Measurements from ENCODE around the gene ABCA4. TPM values are rescaled to one million over a fixed set of nuclear protein-coding genes. Genes with fewer than 3 reads are reported as not detected.

ABCA4 gene
- total and polyA plus RNA-seq, 2 experiments from 2014 or later, result 0.53 to 1.4 TPM

DNA sequence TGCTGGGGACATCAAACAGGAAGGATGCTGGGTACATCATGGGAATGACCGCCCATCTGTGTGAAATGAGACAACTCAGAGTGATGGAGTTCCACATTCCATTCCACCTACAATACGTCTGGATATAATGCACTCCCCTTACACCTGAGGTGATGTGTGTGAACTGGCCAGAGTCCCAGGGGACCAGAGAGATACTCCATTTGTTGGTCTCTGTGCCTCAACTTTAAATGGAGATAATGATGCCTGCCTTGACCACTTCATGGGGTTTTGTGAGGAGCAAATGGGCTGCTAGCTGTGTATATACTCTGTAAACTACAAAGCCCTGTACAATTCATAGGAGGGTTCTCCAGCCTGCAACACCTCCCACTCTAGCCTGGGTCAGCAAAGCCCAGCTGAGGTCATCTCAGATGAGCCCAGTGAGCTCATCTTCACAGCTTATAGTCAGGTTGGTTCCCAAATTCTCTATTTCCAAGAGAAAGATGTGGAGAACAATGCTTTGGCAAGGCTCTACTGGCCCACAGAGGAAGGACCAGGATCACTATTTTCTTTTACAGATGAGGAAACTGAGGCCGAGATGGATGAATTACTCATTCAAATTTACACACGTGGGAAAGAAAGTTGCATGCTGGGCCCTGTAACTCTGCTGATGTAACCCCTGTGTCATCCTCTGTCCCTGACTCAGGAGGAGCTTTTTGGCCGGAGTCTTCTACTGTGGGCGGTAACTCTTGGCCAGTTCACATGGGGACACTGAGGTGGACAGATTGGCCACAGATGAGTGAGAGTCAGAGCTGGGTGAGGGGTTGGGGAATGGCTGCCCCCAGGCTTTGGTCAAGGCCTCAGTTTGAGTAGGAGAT, 106.1 kb downstream of the ABCA4 start:
- Histone ChIP-seq H3K9me2 (replicated peaks; ENCODE audit: insufficient read depth) (no peaks in the 10 kb centered on the region), H2AFZ (no peak overlapping the region)

DNA sequence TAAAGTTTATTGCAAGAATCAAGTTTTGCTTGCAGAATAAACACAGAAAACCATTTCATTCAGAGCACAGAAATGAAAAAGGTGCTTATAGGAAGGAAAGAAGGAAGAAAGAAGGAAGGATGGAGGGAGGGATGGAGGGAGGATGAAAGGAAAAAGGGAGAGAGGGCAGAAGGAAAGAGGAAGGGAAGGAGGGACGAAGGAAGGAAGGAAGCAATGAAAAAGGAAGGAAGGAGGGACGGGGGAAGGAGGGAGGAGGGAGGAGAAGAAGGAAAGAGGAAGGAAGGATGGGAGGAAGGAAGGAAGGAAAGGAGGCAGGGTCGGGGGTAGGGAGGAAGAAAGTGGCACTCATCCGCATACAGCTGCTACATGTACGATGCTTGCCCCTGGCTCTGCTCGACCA, 106.9 kb downstream of the ABCA4 start:
- H3K9me2 ChIP-seq (replicated peaks; ENCODE audit: insufficient read depth), result no peaks in the 10 kb centered on the region
- no peaks in the 10 kb centered on the region for H3K36me3 ChIP-seq (replicated peaks; ENCODE audit: insufficient read depth, low read depth)
- 87% methylated on average over 6 of the region's 6 CpGs for WGBS (ENCODE audit: low lambda C conversion rate, missing lambda C conversion rate)
- H3K4me1 ChIP-seq (ENCODE audit: insufficient read depth), result peaks cover 13% of the 10 kb centered on the region
- no peaks in the 10 kb centered on the region for H3K79me2 ChIP-seq
- no peak for TF ChIP-seq EZH2phosphoT487 (IDR thresholded peaks at IDR 0.05; ENCODE audit: low read depth, severe bottlenecking, unreplicated experiment)
- no peak for TF ChIP-seq EZH2 (IDR thresholded peaks at IDR 0.05; ENCODE audit: borderline replicate concordance)
- TF ChIP-seq, protein P1, sequence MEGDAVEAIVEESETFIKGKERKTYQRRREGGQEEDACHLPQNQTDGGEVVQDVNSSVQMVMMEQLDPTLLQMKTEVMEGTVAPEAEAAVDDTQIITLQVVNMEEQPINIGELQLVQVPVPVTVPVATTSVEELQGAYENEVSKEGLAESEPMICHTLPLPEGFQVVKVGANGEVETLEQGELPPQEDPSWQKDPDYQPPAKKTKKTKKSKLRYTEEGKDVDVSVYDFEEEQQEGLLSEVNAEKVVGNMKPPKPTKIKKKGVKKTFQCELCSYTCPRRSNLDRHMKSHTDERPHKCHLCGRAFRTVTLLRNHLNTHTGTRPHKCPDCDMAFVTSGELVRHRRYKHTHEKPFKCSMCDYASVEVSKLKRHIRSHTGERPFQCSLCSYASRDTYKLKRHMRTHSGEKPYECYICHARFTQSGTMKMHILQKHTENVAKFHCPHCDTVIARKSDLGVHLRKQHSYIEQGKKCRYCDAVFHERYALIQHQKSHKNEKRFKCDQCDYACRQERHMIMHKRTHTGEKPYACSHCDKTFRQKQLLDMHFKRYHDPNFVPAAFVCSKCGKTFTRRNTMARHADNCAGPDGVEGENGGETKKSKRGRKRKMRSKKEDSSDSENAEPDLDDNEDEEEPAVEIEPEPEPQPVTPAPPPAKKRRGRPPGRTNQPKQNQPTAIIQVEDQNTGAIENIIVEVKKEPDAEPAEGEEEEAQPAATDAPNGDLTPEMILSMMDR (IDR thresholded peaks at IDR 0.05; ENCODE audit: poor library complexity), result no peak
- H2AFZ ChIP-seq, result no peak overlapping the region
- no peak overlapping the region for H3K27ac ChIP-seq
- no peak overlapping the region for H3K4me3 ChIP-seq
- H4K20me1 ChIP-seq (ENCODE audit: insufficient read depth, poor library complexity, severe bottlenecking), result no peaks in the 10 kb centered on the region
- no peak overlapping the region for H3K4me2 ChIP-seq
- H3K27me3 ChIP-seq, result no peaks in the 10 kb centered on the region
- H3K9me3 ChIP-seq (ENCODE audit: low read depth), result no peaks in the 10 kb centered on the region
- no peak for DNase-seq (ENCODE audit: low spot score)

More for the DNA sequence above, 106.1 kb downstream of the ABCA4 start:
- Histone ChIP-seq H3K4me1 (ENCODE audit: insufficient read depth) (peaks cover 13% of the 10 kb centered on the region), H3K36me3 (replicated peaks; ENCODE audit: insufficient read depth, low read depth) (no peaks in the 10 kb centered on the region), H3K79me2 (no peaks in the 10 kb centered on the region), H3K27ac (no peak overlapping the region), H4K20me1 (ENCODE audit: insufficient read depth, poor library complexity, severe bottlenecking) (no peaks in the 10 kb centered on the region), H3K4me2 (no peak overlapping the region), H3K4me3 (no peak overlapping the region), H3K9me3 (ENCODE audit: low read depth) (no peaks in the 10 kb centered on the region), H3K27me3 (no peaks in the 10 kb centered on the region)
- 97% methylated on average over 6 of the region's 6 CpGs for WGBS (ENCODE audit: low lambda C conversion rate, missing lambda C conversion rate)
- TF ChIP-seq, protein P1 (IDR thresholded peaks at IDR 0.05; ENCODE audit: poor library complexity), result no peak
- no peak for TF ChIP-seq EZH2phosphoT487 (IDR thresholded peaks at IDR 0.05; ENCODE audit: low read depth, severe bottlenecking, unreplicated experiment)
- no peak for TF ChIP-seq EZH2 (IDR thresholded peaks at IDR 0.05; ENCODE audit: borderline replicate concordance)
- DNase-seq (ENCODE audit: low spot score), result no peak

DNA sequence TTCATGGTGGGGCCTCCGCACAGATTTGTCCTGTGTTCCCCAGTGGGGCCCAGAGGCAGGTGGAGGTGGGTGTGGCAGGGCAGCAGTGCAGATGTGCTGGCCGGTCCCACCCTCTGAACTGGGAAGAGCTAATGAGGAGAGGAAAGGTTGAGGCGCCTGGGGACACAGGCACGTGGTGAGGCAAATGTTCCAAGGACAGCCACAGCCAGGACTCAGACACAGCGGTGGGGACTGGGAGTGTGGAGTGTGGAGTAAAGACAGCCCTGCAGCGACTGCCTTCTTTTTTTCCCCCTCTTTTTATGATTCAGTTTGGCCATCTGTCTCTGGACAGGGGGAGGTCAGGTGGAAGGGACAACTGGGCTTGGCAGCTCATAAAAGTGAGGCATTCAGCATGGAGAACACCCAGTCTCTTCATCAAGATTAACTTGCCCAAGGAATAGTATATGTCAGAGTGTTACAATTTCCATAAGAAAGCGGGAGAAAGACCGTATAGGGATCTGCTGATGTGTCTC, 107.5 kb downstream of the ABCA4 start:
- H4K20me1 ChIP-seq (ENCODE audit: insufficient read depth, poor library complexity, severe bottlenecking), result no peaks in the 10 kb centered on the region
- no peak overlapping the region for H3K27ac ChIP-seq
- no peaks in the 10 kb centered on the region for H3K36me3 ChIP-seq (replicated peaks; ENCODE audit: insufficient read depth, low read depth)
- H3K27me3 ChIP-seq, result no peaks in the 10 kb centered on the region
- no peak overlapping the region for H3K4me3 ChIP-seq
- peak; percentile 29 for DNase-seq (ENCODE audit: low spot score)
- peaks cover 13% of the 10 kb centered on the region for H3K4me1 ChIP-seq (ENCODE audit: insufficient read depth)
- no peak overlapping the region for H2AFZ ChIP-seq
- no peak overlapping the region for H3K4me2 ChIP-seq
- H3K9me3 ChIP-seq (ENCODE audit: low read depth), result no peaks in the 10 kb centered on the region
- TF ChIP-seq EZH2phosphoT487 (IDR thresholded peaks at IDR 0.05; ENCODE audit: low read depth, severe bottlenecking, unreplicated experiment), result no peak
- TF ChIP-seq, protein P1 (IDR thresholded peaks at IDR 0.05; ENCODE audit: poor library complexity), result no peak
- no peak for TF ChIP-seq EZH2 (IDR thresholded peaks at IDR 0.05; ENCODE audit: borderline replicate concordance)
- H3K79me2 ChIP-seq, result no peaks in the 10 kb centered on the region
- WGBS (ENCODE audit: low lambda C conversion rate, missing lambda C conversion rate), result 82% methylated on average over 8 of the region's 8 CpGs
- H3K9me2 ChIP-seq (replicated peaks; ENCODE audit: insufficient read depth), result no peaks in the 10 kb centered on the region
